ENCODE measurements around the gene OCA2. TPM values are rescaled to one million over a fixed set of nuclear protein-coding genes. Genes with fewer than 3 reads are reported as not detected.

The OCA2 gene
- polyA plus RNA-seq, 3 donors: not detected

DNA sequence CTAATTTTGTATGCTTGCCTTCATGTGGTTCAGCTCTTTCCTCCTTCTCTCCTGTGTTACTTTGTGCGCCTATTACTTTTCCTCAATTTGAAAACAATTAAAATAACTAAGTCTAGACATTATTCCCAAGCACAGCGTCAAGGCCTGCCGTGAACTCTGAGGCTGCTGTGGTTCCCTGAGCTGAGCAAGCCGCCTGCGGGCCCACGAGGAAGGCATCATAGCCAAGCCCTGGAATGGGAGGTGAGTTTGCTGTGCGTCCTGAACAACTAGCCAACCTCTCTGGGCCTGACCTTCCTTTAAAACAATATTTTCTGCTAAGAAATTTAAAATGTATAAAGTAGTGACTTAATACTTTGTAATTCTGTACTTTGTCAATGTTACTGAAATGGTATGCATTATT, 327.2 kb downstream of the OCA2 start:
- H3K4me3 Mint-ChIP-seq: no peak overlapping the region
- no peaks in the 10 kb centered on the region for H3K36me3 ChIP-seq (replicated peaks in 1 of 2; ENCODE audit: control insufficient read depth in 1 of 2, insufficient read depth in 2 of 2, low read length in 2 of 2)
- no peak overlapping the region for H2AFZ ChIP-seq (ENCODE audit: insufficient read depth, low read depth, low read length, poor library complexity, severe bottlenecking)
- H3K4me3 ChIP-seq (replicated peaks in 1 of 3; ENCODE audit: low read depth in 2 of 3, low read length in 3 of 3): no peak overlapping the region
- H3K9ac ChIP-seq (ENCODE audit: insufficient read depth, low read length, poor library complexity, severe bottlenecking): no peak overlapping the region
- H3K79me2 ChIP-seq (ENCODE audit: insufficient read depth, low read length): no peaks in the 10 kb centered on the region
- H3K27ac Mint-ChIP-seq: no peak overlapping the region
- no peaks in the 10 kb centered on the region for H3K27me3 ChIP-seq (ENCODE audit: control insufficient read depth in 2 of 2, insufficient read depth in 2 of 2, low read length in 2 of 2)
- DNase-seq: no peak
- TF ChIP-seq, protein P1, sequence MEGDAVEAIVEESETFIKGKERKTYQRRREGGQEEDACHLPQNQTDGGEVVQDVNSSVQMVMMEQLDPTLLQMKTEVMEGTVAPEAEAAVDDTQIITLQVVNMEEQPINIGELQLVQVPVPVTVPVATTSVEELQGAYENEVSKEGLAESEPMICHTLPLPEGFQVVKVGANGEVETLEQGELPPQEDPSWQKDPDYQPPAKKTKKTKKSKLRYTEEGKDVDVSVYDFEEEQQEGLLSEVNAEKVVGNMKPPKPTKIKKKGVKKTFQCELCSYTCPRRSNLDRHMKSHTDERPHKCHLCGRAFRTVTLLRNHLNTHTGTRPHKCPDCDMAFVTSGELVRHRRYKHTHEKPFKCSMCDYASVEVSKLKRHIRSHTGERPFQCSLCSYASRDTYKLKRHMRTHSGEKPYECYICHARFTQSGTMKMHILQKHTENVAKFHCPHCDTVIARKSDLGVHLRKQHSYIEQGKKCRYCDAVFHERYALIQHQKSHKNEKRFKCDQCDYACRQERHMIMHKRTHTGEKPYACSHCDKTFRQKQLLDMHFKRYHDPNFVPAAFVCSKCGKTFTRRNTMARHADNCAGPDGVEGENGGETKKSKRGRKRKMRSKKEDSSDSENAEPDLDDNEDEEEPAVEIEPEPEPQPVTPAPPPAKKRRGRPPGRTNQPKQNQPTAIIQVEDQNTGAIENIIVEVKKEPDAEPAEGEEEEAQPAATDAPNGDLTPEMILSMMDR (IDR thresholded peaks at IDR 0.05): no peak
- 95% methylated on average over 3 of the region's 7 CpGs for WGBS (ENCODE audit: insufficient coverage)
- H3K9me3 Mint-ChIP-seq: peaks cover 36 to 69% (median 53%) of the 10 kb centered on the region in 7 donors
- H3K4me2 ChIP-seq (replicated peaks; ENCODE audit: extremely low read depth, low read length, poor library complexity, severe bottlenecking): no peak overlapping the region
- no peaks in the 10 kb centered on the region for H3K4me1 Mint-ChIP-seq
- H4K20me1 ChIP-seq (ENCODE audit: insufficient read depth, low read length): no peaks in the 10 kb centered on the region
- intact Hi-C loops (cut with micrococcal nuclease): no loop called here
- H3K36me3 Mint-ChIP-seq: no peaks in the 10 kb centered on the region
- H3K27ac ChIP-seq (ENCODE audit: low read depth in 1 of 2, low read length in 2 of 2): no peak overlapping the region
- H3K4me1 ChIP-seq (ENCODE audit: control insufficient read depth in 1 of 2, insufficient read depth in 2 of 2, low read length in 2 of 2): no peaks in the 10 kb centered on the region
- peaks cover 0 to 3% (median 0%) of the 10 kb centered on the region in 3 donors for H3K27me3 Mint-ChIP-seq (ENCODE audit: low read depth in 3 of 3)
- peaks cover 73 to 76% of the 10 kb centered on the region in 2 donors for H3K9me3 ChIP-seq (replicated peaks in 1 of 2; ENCODE audit: control insufficient read depth in 1 of 2, insufficient read depth in 1 of 2, low read length in 2 of 2)

DNA sequence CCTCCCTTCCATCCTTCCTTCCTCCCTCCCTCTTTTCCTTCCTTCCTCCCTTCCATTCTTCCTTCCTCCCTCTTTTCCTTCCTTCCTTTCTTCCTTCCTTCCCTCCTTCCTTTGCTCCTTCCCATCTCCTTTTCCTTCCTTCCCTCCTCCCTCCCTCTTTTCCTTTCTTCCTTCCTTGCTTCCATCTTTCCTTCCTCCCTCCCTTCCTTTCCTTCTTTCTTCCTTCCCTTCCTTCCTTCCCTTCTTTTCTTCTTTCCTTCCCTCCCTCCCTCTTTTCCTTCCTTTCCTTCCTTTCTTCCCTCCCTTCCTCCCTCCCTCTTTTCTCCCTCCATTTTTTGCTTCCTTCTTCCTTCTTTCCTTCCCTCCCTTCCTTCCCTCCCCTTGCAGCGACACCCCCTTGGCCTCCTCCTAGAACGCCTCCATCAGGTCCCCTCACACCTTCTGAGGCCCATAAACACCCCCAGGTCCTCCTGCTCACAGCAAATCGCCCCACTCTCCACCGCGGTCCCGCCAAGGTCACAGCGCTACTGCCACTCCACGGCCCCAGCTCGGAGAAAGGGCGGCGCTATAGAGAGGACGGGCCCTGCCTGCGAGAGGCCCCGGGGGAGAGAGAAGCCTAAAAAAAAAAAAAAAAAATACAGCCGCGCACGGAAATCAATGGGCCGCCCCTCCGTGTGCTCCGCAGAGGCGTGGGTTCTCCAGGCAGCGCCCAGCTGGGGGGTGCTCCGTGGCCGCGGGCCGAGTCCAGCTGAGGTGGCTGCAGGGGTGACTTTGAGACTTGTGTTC, 328.2 kb downstream of the OCA2 start:
- TF ChIP-seq, protein P1 (IDR thresholded peaks at IDR 0.05): no peak
- no peaks in the 10 kb centered on the region for H3K79me2 ChIP-seq (ENCODE audit: insufficient read depth, low read length)
- no peak overlapping the region for H3K27ac Mint-ChIP-seq
- H3K4me2 ChIP-seq (replicated peaks; ENCODE audit: extremely low read depth, low read length, poor library complexity, severe bottlenecking): no peak overlapping the region
- H3K4me3 ChIP-seq (replicated peaks in 1 of 3; ENCODE audit: low read depth in 2 of 3, low read length in 3 of 3): no peak overlapping the region
- 98% methylated on average over 14 of the region's 26 CpGs for WGBS (ENCODE audit: insufficient coverage)
- H3K27me3 ChIP-seq (ENCODE audit: control insufficient read depth in 2 of 2, insufficient read depth in 2 of 2, low read length in 2 of 2): no peaks in the 10 kb centered on the region
- intact Hi-C loops (cut with micrococcal nuclease): no loop called here
- peaks cover 73 to 74% of the 10 kb centered on the region in 2 donors for H3K9me3 ChIP-seq (replicated peaks in 1 of 2; ENCODE audit: control insufficient read depth in 1 of 2, insufficient read depth in 1 of 2, low read length in 2 of 2)
- no peaks in the 10 kb centered on the region for H3K4me1 ChIP-seq (ENCODE audit: control insufficient read depth in 1 of 2, insufficient read depth in 2 of 2, low read length in 2 of 2)
- H3K9me3 Mint-ChIP-seq: peaks cover 30 to 68% (median 52%) of the 10 kb centered on the region in 7 donors
- no peak for DNase-seq
- no peaks in the 10 kb centered on the region for H3K36me3 Mint-ChIP-seq
- no peak overlapping the region for H3K4me3 Mint-ChIP-seq
- no peaks in the 10 kb centered on the region for H3K4me1 Mint-ChIP-seq
- H3K9ac ChIP-seq (ENCODE audit: insufficient read depth, low read length, poor library complexity, severe bottlenecking): no peak overlapping the region
- H3K27me3 Mint-ChIP-seq (ENCODE audit: low read depth in 3 of 3): peaks cover 0 to 3% (median 0%) of the 10 kb centered on the region in 3 donors
- no peak overlapping the region for H2AFZ ChIP-seq (ENCODE audit: insufficient read depth, low read depth, low read length, poor library complexity, severe bottlenecking)
- no peaks in the 10 kb centered on the region for H3K36me3 ChIP-seq (replicated peaks in 1 of 2; ENCODE audit: control insufficient read depth in 1 of 2, insufficient read depth in 2 of 2, low read length in 2 of 2)
- H3K27ac ChIP-seq (ENCODE audit: low read depth in 1 of 2, low read length in 2 of 2): no peak overlapping the region
- H4K20me1 ChIP-seq (ENCODE audit: insufficient read depth, low read length): no peaks in the 10 kb centered on the region
